Measurements from ENCODE around the gene TMEM131L.

Gene TMEM131L

GRCh38 chr4:153529646-153530045 lies 63.5 kb downstream of the TMEM131L start:
- no peaks in the 10 kb centered on the region for H3K27me3 ChIP-seq (ENCODE audit: insufficient read depth, low read length, poor library complexity)
- no CpG with 5 or more reads among the region's 3 CpGs for WGBS (ENCODE audit: extremely low coverage, insufficient coverage, low lambda C conversion rate)

DNA sequence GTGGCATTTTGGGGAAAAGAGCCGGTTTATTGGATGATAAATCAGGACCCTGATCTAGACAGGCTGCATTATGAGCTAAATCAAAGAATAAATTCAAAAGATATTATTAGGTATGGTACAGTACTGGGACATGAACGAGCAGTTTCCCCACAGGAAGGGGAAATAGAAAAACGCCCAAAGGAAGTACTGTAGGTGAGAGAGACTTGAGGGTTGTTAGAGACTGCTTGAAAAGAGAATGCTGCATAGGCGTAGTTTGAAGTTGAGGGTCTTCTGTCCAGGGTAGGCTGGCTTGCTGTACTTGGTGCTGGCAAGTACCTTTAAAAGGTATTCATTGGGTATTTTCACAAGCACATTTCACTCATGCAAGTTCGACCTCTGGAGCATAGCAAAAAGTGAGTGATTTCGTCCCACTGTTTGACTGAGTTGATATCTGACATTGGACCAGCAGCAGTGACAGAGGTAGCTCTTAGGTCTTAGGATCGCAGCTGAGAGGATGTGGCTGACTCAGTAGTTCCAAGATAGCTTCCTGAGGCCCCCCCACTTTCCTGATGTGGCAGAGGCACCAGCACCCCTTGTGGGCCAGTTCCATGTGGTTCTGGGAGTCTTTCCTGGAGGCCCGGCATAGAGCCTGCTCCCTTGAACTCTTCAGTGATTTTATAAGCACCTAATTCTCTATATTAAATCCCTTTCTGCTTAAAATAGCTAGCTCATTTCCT lies 64.3 kb downstream of the TMEM131L start:
- no peak overlapping the region for H3K27ac ChIP-seq (ENCODE audit: low read depth, low read length)
- no peak overlapping the region for H3K9ac ChIP-seq (ENCODE audit: low read length)
- H2BK120ac ChIP-seq (ENCODE audit: low read depth, low read length) = no peak overlapping the region
- H3K23ac ChIP-seq (ENCODE audit: low read length) = no peak overlapping the region
- H3K56ac ChIP-seq (ENCODE audit: low read length) = no peak overlapping the region
- H3K27me3 ChIP-seq (ENCODE audit: insufficient read depth, low read length, poor library complexity) = no peaks in the 10 kb centered on the region
- no peak overlapping the region for H4K8ac ChIP-seq (ENCODE audit: low read depth, low read length)
- H3K4ac ChIP-seq (ENCODE audit: low read depth, low read length) = no peak overlapping the region
- H2BK5ac ChIP-seq (ENCODE audit: low read length) = no peak overlapping the region
- no peak overlapping the region for H3K4me2 ChIP-seq (ENCODE audit: low read length)
- no peak overlapping the region for H4K5ac ChIP-seq (ENCODE audit: low read length)
- no CpG with 5 or more reads among the region's 8 CpGs for WGBS (ENCODE audit: extremely low coverage, insufficient coverage, low lambda C conversion rate)
- H3K79me1 ChIP-seq (ENCODE audit: low read length) = peaks cover 10% of the 10 kb centered on the region
- H3K79me2 ChIP-seq (ENCODE audit: control insufficient read depth, insufficient read depth, low read length) = peaks cover 3% of the 10 kb centered on the region
- H3K4me1 ChIP-seq (ENCODE audit: control insufficient read depth, low read depth, low read length) = peaks cover 2% of the 10 kb centered on the region
- H2BK15ac ChIP-seq (replicated peaks; ENCODE audit: low read depth) = no peak overlapping the region
- H3K36me3 ChIP-seq (ENCODE audit: control insufficient read depth, insufficient read depth, low read length) = no peaks in the 10 kb centered on the region
- no peak overlapping the region for H2AK5ac ChIP-seq (ENCODE audit: low read length)
- no peak overlapping the region for H3K4me3 ChIP-seq (ENCODE audit: low read length)
- no peak overlapping the region for H3K18ac ChIP-seq (ENCODE audit: low read length)
- no peak for DNase-seq

More at GRCh38 chr4:153529646-153530045, 63.5 kb downstream of the TMEM131L start:
- no peak overlapping the region for H3K23ac ChIP-seq (ENCODE audit: low read length)
- H2BK120ac ChIP-seq (ENCODE audit: low read depth, low read length) = no peak overlapping the region
- H3K79me2 ChIP-seq (ENCODE audit: control insufficient read depth, insufficient read depth, low read length) = peaks cover 3% of the 10 kb centered on the region
- H3K9ac ChIP-seq (ENCODE audit: low read length) = no peak overlapping the region
- no peak for DNase-seq
- no peak overlapping the region for H3K4ac ChIP-seq (ENCODE audit: low read depth, low read length)
- no peak overlapping the region for H4K5ac ChIP-seq (ENCODE audit: low read length)
- H3K4me3 ChIP-seq (ENCODE audit: low read length) = no peak overlapping the region
- H3K36me3 ChIP-seq (ENCODE audit: control insufficient read depth, insufficient read depth, low read length) = no peaks in the 10 kb centered on the region
- H3K18ac ChIP-seq (ENCODE audit: low read length) = no peak overlapping the region
- H3K56ac ChIP-seq (ENCODE audit: low read length) = no peak overlapping the region
- no peak overlapping the region for H2AK5ac ChIP-seq (ENCODE audit: low read length)
- no peak overlapping the region for H3K4me2 ChIP-seq (ENCODE audit: low read length)
- H4K8ac ChIP-seq (ENCODE audit: low read depth, low read length) = no peak overlapping the region
- H3K27ac ChIP-seq (ENCODE audit: low read depth, low read length) = no peak overlapping the region
- H3K4me1 ChIP-seq (ENCODE audit: control insufficient read depth, low read depth, low read length) = no peaks in the 10 kb centered on the region
- H3K79me1 ChIP-seq (ENCODE audit: low read length) = peaks cover 13% of the 10 kb centered on the region
- H2BK15ac ChIP-seq (replicated peaks; ENCODE audit: low read depth) = no peak overlapping the region
- no peak overlapping the region for H2BK5ac ChIP-seq (ENCODE audit: low read length)

DNA sequence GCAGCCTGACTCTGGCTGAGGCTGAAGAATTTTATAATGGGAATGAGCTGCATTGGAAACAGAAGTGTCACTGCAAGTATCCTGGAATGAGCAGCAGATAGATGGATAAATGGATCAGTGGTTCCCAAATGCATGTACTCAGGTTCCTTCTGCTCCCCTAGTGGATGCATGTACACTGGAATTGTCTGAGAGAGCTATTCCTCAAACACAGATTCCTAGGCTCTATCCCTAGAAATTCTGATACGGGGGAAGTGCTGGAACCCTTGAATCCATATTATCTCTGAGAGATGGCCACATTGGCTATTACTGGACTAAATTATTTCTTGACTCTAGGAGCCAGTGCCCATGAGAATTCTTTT lies 64.8 kb downstream of the TMEM131L start:
- no peak overlapping the region for H3K18ac ChIP-seq (ENCODE audit: low read length)
- peaks cover 4% of the 10 kb centered on the region for H3K4me1 ChIP-seq (ENCODE audit: control insufficient read depth, low read depth, low read length)
- peaks cover 3% of the 10 kb centered on the region for H3K79me2 ChIP-seq (ENCODE audit: control insufficient read depth, insufficient read depth, low read length)
- no peak overlapping the region for H3K4me2 ChIP-seq (ENCODE audit: low read length)
- no peak overlapping the region for H3K4me3 ChIP-seq (ENCODE audit: low read length)
- no peak overlapping the region for H3K9ac ChIP-seq (ENCODE audit: low read length)
- H2AK5ac ChIP-seq (ENCODE audit: low read length) = no peak overlapping the region
- no peaks in the 10 kb centered on the region for H3K27me3 ChIP-seq (ENCODE audit: insufficient read depth, low read length, poor library complexity)
- H3K27ac ChIP-seq (ENCODE audit: low read depth, low read length) = no peak overlapping the region
- H3K56ac ChIP-seq (ENCODE audit: low read length) = no peak overlapping the region
- no peak overlapping the region for H4K5ac ChIP-seq (ENCODE audit: low read length)
- no peaks in the 10 kb centered on the region for H3K36me3 ChIP-seq (ENCODE audit: control insufficient read depth, insufficient read depth, low read length)
- H3K4ac ChIP-seq (ENCODE audit: low read depth, low read length) = no peak overlapping the region
- no peak overlapping the region for H2BK5ac ChIP-seq (ENCODE audit: low read length)
- WGBS (ENCODE audit: extremely low coverage, insufficient coverage, low lambda C conversion rate) = no CpG with 5 or more reads among the region's 1 CpG
- no peak overlapping the region for H2BK15ac ChIP-seq (replicated peaks; ENCODE audit: low read depth)
- no peak overlapping the region for H3K23ac ChIP-seq (ENCODE audit: low read length)
- H3K79me1 ChIP-seq (ENCODE audit: low read length) = peaks cover 10% of the 10 kb centered on the region
- H2BK120ac ChIP-seq (ENCODE audit: low read depth, low read length) = no peak overlapping the region
- no peak for DNase-seq
- H4K8ac ChIP-seq (ENCODE audit: low read depth, low read length) = no peak overlapping the region

DNA sequence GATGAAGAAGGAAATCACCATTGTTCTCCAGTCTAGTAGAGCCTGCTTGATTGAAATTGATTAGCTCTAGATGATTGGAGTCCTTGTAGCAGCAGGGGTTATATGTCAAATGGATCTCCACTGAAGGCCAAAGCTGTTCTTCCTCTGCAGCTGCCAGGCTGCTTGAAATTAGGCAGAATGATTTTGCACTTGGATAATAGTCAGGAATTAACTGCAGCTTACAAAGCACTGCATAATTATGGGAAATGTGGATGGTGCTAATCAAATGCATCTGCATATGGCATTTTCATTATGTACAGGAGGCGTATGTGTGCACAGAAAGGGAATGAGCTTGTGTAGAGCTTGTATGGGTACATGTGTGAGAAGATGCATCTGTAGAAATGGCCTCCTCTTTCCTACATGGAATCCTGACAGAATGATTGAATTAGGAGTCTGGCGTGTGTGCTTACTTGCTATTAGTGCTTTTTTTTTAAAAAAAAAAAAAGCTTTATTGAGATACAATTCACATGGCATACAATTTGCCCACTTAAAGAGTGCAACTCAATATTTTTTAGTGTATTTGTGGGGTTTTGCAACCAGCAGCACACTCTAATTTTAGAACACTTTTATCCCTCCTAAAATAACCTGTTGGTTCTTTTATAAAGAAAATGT lies 65.9 kb downstream of the TMEM131L start:
- Histone ChIP-seq H4K8ac (ENCODE audit: low read depth, low read length) (no peak overlapping the region), H3K9ac (ENCODE audit: low read length) (no peak overlapping the region), H2AK5ac (ENCODE audit: low read length) (no peak overlapping the region), H3K56ac (ENCODE audit: low read length) (no peak overlapping the region), H2BK15ac (replicated peaks; ENCODE audit: low read depth) (no peak overlapping the region), H3K4me2 (ENCODE audit: low read length) (no peak overlapping the region), H3K27me3 (ENCODE audit: insufficient read depth, low read length, poor library complexity) (no peaks in the 10 kb centered on the region), H3K18ac (ENCODE audit: low read length) (no peak overlapping the region), H3K27ac (ENCODE audit: low read depth, low read length) (no peak overlapping the region), H3K4ac (ENCODE audit: low read depth, low read length) (no peak overlapping the region), H4K5ac (ENCODE audit: low read length) (no peak overlapping the region), H3K4me1 (ENCODE audit: control insufficient read depth, low read depth, low read length) (peaks cover 5% of the 10 kb centered on the region), H2BK120ac (ENCODE audit: low read depth, low read length) (no peak overlapping the region), H2BK5ac (ENCODE audit: low read length) (no peak overlapping the region), H3K23ac (ENCODE audit: low read length) (no peak overlapping the region), H3K79me1 (ENCODE audit: low read length) (peaks cover 4% of the 10 kb centered on the region), H3K36me3 (ENCODE audit: control insufficient read depth, insufficient read depth, low read length) (no peaks in the 10 kb centered on the region), H3K4me3 (ENCODE audit: low read length) (no peak overlapping the region), H3K79me2 (ENCODE audit: control insufficient read depth, insufficient read depth, low read length) (peaks cover 3% of the 10 kb centered on the region)
- no CpG with 5 or more reads among the region's 2 CpGs for WGBS (ENCODE audit: extremely low coverage, insufficient coverage, low lambda C conversion rate)
- DNase-seq = no peak

- Histone ChIP-seq H3K79me2 (ENCODE audit: control insufficient read depth, insufficient read depth, low read length) (peaks cover 2% of the 10 kb centered on the region), H2BK120ac (ENCODE audit: low read depth, low read length) (no peak overlapping the region), H3K9ac (ENCODE audit: low read length) (no peak overlapping the region), H3K56ac (ENCODE audit: low read length) (no peak overlapping the region), H2BK5ac (ENCODE audit: low read length) (no peak overlapping the region), H3K23ac (ENCODE audit: low read length) (no peak overlapping the region), H3K4me1 (ENCODE audit: control insufficient read depth, low read depth, low read length) (peaks cover 5% of the 10 kb centered on the region), H2BK15ac (replicated peaks; ENCODE audit: low read depth) (no peak overlapping the region), H3K4me3 (ENCODE audit: low read length) (no peak overlapping the region), H3K36me3 (ENCODE audit: control insufficient read depth, insufficient read depth, low read length) (no peaks in the 10 kb centered on the region), H2AK5ac (ENCODE audit: low read length) (no peak overlapping the region), H3K18ac (ENCODE audit: low read length) (no peak overlapping the region), H4K5ac (ENCODE audit: low read length) (no peak overlapping the region), H3K27ac (ENCODE audit: low read depth, low read length) (no peak overlapping the region), H3K4ac (ENCODE audit: low read depth, low read length) (no peak overlapping the region), H4K8ac (ENCODE audit: low read depth, low read length) (no peak overlapping the region), H3K4me2 (ENCODE audit: low read length) (no peak overlapping the region), H3K27me3 (ENCODE audit: insufficient read depth, low read length, poor library complexity) (no peaks in the 10 kb centered on the region), H3K79me1 (ENCODE audit: low read length) (peaks cover 2% of the 10 kb centered on the region)
- DNase-seq = no peak
- no CpG with 5 or more reads among the region's 6 CpGs for WGBS (ENCODE audit: extremely low coverage, insufficient coverage, low lambda C conversion rate)
Measured at GRCh38 chr4:153532636-153533035, 66.5 kb downstream of the TMEM131L start.

GRCh38 chr4:153533387-153533786 lies 67.2 kb downstream of the TMEM131L start:
- H4K5ac ChIP-seq (ENCODE audit: low read length) = no peak overlapping the region
- no peak overlapping the region for H2AK5ac ChIP-seq (ENCODE audit: low read length)
- H4K8ac ChIP-seq (ENCODE audit: low read depth, low read length) = no peak overlapping the region
- H3K9ac ChIP-seq (ENCODE audit: low read length) = no peak overlapping the region
- no peak for DNase-seq
- H2BK5ac ChIP-seq (ENCODE audit: low read length) = no peak overlapping the region
- H3K4me2 ChIP-seq (ENCODE audit: low read length) = no peak overlapping the region
- no peak overlapping the region for H3K27ac ChIP-seq (ENCODE audit: low read depth, low read length)
- no peaks in the 10 kb centered on the region for H3K79me2 ChIP-seq (ENCODE audit: control insufficient read depth, insufficient read depth, low read length)
- no peak overlapping the region for H2BK120ac ChIP-seq (ENCODE audit: low read depth, low read length)
- no peak overlapping the region for H3K4ac ChIP-seq (ENCODE audit: low read depth, low read length)
- no peak overlapping the region for H3K56ac ChIP-seq (ENCODE audit: low read length)
- H3K23ac ChIP-seq (ENCODE audit: low read length) = no peak overlapping the region
- H3K4me1 ChIP-seq (ENCODE audit: control insufficient read depth, low read depth, low read length) = peaks cover 5% of the 10 kb centered on the region
- no peaks in the 10 kb centered on the region for H3K36me3 ChIP-seq (ENCODE audit: control insufficient read depth, insufficient read depth, low read length)
- no peak overlapping the region for H3K18ac ChIP-seq (ENCODE audit: low read length)
- H3K4me3 ChIP-seq (ENCODE audit: low read length) = no peak overlapping the region
- no peaks in the 10 kb centered on the region for H3K79me1 ChIP-seq (ENCODE audit: low read length)
- H3K27me3 ChIP-seq (ENCODE audit: insufficient read depth, low read length, poor library complexity) = no peaks in the 10 kb centered on the region
- no peak overlapping the region for H2BK15ac ChIP-seq (replicated peaks; ENCODE audit: low read depth)

All from mesendoderm (in vitro differentiated cells).